MM.1S (cell line): Measurements from ENCODE around the gene KCNQ1.

Experiments used
- DNase-seq: peaks from one replicate; pipeline ENCODE4 v3.0.0-alpha.2; 2015
- H2AFZ ChIP-seq: fragments of 300-600 bp; sonication (generic); 2 replicates; pipeline ENCODE4 v1.6.0; 2016; ENCODE audit warnings: antibody characterized with exemption, low read length
- H3F3A ChIP-seq: fragments of 300-600 bp; sonication (generic); 2 replicates; pipeline ENCODE4 v1.6.1; 2016; ENCODE audit warnings: mild to moderate bottlenecking, antibody characterized with exemption, low read length, moderate library complexity, mixed read lengths; ENCODE audit not compliant: insufficient read depth
- H3K27ac ChIP-seq: fragments of 300-600 bp; sonication (generic); 2 replicates; pipeline ENCODE4 v1.5.1; 2016; ENCODE audit warnings: mild to moderate bottlenecking, low read length
- H3K27me3 ChIP-seq: fragments of 300-600 bp; sonication (generic); replicated peaks from 2 replicates; pipeline ENCODE4 v1.6.0; 2016; ENCODE audit warnings: low read length; ENCODE audit not compliant: insufficient read depth
- H3K36me3 ChIP-seq: fragments of 300-600 bp; sonication (generic); replicated peaks from 2 replicates; pipeline ENCODE4 v1.6.1; 2016; ENCODE audit warnings: mild to moderate bottlenecking, low read length, mixed read lengths; ENCODE audit not compliant: insufficient read depth
- H3K4me1 ChIP-seq: fragments of 300-600 bp; sonication (generic); 2 replicates; pipeline ENCODE4 v1.6.1; 2016; ENCODE audit warnings: low read length, mixed read lengths
- H3K4me2 ChIP-seq: fragments of 300-600 bp; sonication (generic); 2 replicates; pipeline ENCODE4 v1.6.0; 2016; ENCODE audit warnings: low read depth, low read length
- H3K4me3 ChIP-seq: fragments of 300-600 bp; sonication (generic); 2 replicates; pipeline ENCODE4 v1.5.1; 2016; ENCODE audit warnings: low read length, mixed read lengths
- H3K79me2 ChIP-seq: fragments of 300-600 bp; sonication (generic); 2 replicates; pipeline ENCODE4 v1.6.1; 2016; ENCODE audit warnings: mixed run types, low read length, mixed read lengths
- H3K9ac ChIP-seq: fragments of 300-600 bp; sonication (generic); 2 replicates; pipeline ENCODE4 v1.6.1; 2016; ENCODE audit warnings: low read length, mixed read lengths
- H3K9me2 ChIP-seq: fragments of 300-600 bp; sonication (generic); replicated peaks from 2 replicates; pipeline ENCODE4 v1.6.1; 2016; ENCODE audit warnings: mild to moderate bottlenecking, low read length, mixed read lengths; ENCODE audit not compliant: insufficient read depth
- H3K9me3 ChIP-seq: fragments of 300-600 bp; sonication (generic); replicated peaks from 2 replicates; pipeline ENCODE4 v1.6.1; 2016; ENCODE audit warnings: mild to moderate bottlenecking, low read length, mixed read lengths; ENCODE audit not compliant: insufficient read depth
- H4K20me1 ChIP-seq: fragments of 300-600 bp; sonication (generic); 2 replicates; pipeline ENCODE4 v1.6.1; 2016; ENCODE audit warnings: mild to moderate bottlenecking, low read length, moderate library complexity, mixed read lengths; ENCODE audit not compliant: insufficient read depth
- CTCF ChIP-seq: fragments of 300-600 bp; sonication (generic); IDR thresholded peaks from 2 replicates; pipeline ENCODE4 v1.5.1; 2016; ENCODE audit warnings: antibody characterized with exemption, low read length, mixed read lengths
- EZH2 ChIP-seq: fragments of 300-600 bp; sonication (generic); optimal IDR thresholded peaks from 2 replicates; pipeline ENCODE3; 2017; ENCODE audit warnings: low read depth, mild to moderate bottlenecking, antibody characterized with exemption, low read length, mixed read lengths
- EZH2phosphoT487 ChIP-seq: fragments of 300-600 bp; sonication (generic); IDR thresholded peaks from 2 replicates; pipeline ENCODE4 v1.6.1; 2018; ENCODE audit warnings: antibody characterized with exemption, low read length

The KCNQ1 gene

GRCh38 chr11:2661173-2662023, 216.6 kb downstream of the KCNQ1 start:
- H3K9me2 ChIP-seq, result no peaks in the 10 kb centered on the region
- no peaks in the 10 kb centered on the region for H4K20me1 ChIP-seq
- no peak for TF ChIP-seq CTCF
- TF ChIP-seq EZH2, result no peak
- TF ChIP-seq EZH2phosphoT487, result no peak
- DNase-seq, result no peak
- H3K9ac ChIP-seq, result no peak overlapping the region
- no peak overlapping the region for H3K27ac ChIP-seq
- no peaks in the 10 kb centered on the region for H3K27me3 ChIP-seq
- H3K36me3 ChIP-seq, result no peaks in the 10 kb centered on the region
- H3K4me2 ChIP-seq, result no peak overlapping the region
- no peak overlapping the region for H2AFZ ChIP-seq
- no peaks in the 10 kb centered on the region for H3F3A ChIP-seq
- no peaks in the 10 kb centered on the region for H3K79me2 ChIP-seq
- no peaks in the 10 kb centered on the region for H3K9me3 ChIP-seq
- peaks cover 7% of the 10 kb centered on the region; the same call in 1 of the 2 replicates for H3K4me1 ChIP-seq
- no peak overlapping the region for H3K4me3 ChIP-seq

GRCh38 chr11:2662024-2662312, 217.2 kb downstream of the KCNQ1 start:
- no peaks in the 10 kb centered on the region for H4K20me1 ChIP-seq
- no peaks in the 10 kb centered on the region for H3F3A ChIP-seq
- no peak overlapping the region for H3K4me2 ChIP-seq
- no peak overlapping the region for H2AFZ ChIP-seq
- H3K4me1 ChIP-seq, result peaks cover 7% of the 10 kb centered on the region; the same call in 1 of the 2 replicates
- no peaks in the 10 kb centered on the region for H3K27me3 ChIP-seq
- H3K9ac ChIP-seq, result no peak overlapping the region
- H3K9me3 ChIP-seq, result no peaks in the 10 kb centered on the region
- no peak for TF ChIP-seq CTCF
- TF ChIP-seq EZH2phosphoT487, result no peak
- TF ChIP-seq EZH2, result no peak
- no peak for DNase-seq
- H3K9me2 ChIP-seq, result no peaks in the 10 kb centered on the region
- H3K27ac ChIP-seq, result no peak overlapping the region
- no peaks in the 10 kb centered on the region for H3K36me3 ChIP-seq
- no peaks in the 10 kb centered on the region for H3K79me2 ChIP-seq
- no peak overlapping the region for H3K4me3 ChIP-seq

GRCh38 chr11:2662430-2663299, 217.9 kb downstream of the KCNQ1 start:
- no peaks in the 10 kb centered on the region for H3K9me3 ChIP-seq
- no peaks in the 10 kb centered on the region for H3K79me2 ChIP-seq
- no peak overlapping the region for H3K4me3 ChIP-seq
- TF ChIP-seq EZH2 (no peak), EZH2phosphoT487 (no peak), CTCF (no peak)
- H4K20me1 ChIP-seq, result no peaks in the 10 kb centered on the region
- H3F3A ChIP-seq, result no peaks in the 10 kb centered on the region
- DNase-seq, result no peak
- H3K9ac ChIP-seq, result no peak overlapping the region
- H3K27ac ChIP-seq, result no peak overlapping the region
- H3K4me1 ChIP-seq, result peaks cover 7% of the 10 kb centered on the region; the same call in 1 of the 2 replicates
- no peaks in the 10 kb centered on the region for H3K27me3 ChIP-seq
- H3K36me3 ChIP-seq, result no peaks in the 10 kb centered on the region
- H2AFZ ChIP-seq, result no peak overlapping the region
- no peak overlapping the region for H3K4me2 ChIP-seq
- no peaks in the 10 kb centered on the region for H3K9me2 ChIP-seq
